ENCODE measurements around the gene ADAM23. TPM values are rescaled to one million over a fixed set of nuclear protein-coding genes. Genes with fewer than 3 reads are reported as not detected.

ADAM23 gene
- total RNA-seq, 4 donors from 2014 or later, result 0.24 to 1.8 (median 0.52) TPM

DNA sequence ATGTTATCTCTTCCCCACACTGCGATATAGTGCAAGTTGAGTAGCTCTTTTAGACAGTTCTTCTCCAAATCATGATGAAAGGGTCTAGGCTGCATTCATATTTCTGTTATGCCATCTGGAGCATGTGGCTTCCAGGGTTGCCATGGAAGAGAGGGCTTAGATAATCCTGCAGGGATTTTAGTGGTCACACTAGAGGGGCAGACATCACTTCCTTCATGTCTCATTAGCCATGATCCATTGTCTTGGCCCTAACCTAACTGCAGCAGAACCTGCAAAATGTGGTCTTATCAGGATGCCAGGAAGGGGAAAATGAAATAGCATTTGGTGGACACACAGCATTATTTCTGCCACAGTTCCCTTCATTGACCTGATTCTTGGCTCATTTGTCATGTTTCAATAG lies 83.1 kb downstream of the ADAM23 start:
- 83% methylated on average over 1 of the region's 1 CpG for WGBS
- no peak for TF ChIP-seq POLR2AphosphoS5 (IDR thresholded peaks at IDR 0.05)
- TF ChIP-seq POLR2A (IDR thresholded peaks at IDR 0.05), result no peak
- no peak for TF ChIP-seq EP300 (IDR thresholded peaks at IDR 0.05)
- TF ChIP-seq, protein P1, sequence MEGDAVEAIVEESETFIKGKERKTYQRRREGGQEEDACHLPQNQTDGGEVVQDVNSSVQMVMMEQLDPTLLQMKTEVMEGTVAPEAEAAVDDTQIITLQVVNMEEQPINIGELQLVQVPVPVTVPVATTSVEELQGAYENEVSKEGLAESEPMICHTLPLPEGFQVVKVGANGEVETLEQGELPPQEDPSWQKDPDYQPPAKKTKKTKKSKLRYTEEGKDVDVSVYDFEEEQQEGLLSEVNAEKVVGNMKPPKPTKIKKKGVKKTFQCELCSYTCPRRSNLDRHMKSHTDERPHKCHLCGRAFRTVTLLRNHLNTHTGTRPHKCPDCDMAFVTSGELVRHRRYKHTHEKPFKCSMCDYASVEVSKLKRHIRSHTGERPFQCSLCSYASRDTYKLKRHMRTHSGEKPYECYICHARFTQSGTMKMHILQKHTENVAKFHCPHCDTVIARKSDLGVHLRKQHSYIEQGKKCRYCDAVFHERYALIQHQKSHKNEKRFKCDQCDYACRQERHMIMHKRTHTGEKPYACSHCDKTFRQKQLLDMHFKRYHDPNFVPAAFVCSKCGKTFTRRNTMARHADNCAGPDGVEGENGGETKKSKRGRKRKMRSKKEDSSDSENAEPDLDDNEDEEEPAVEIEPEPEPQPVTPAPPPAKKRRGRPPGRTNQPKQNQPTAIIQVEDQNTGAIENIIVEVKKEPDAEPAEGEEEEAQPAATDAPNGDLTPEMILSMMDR (IDR thresholded peaks at IDR 0.05), result no peak
- Histone ChIP-seq H3K4me1 (no peaks in the 10 kb centered on the region), H3K27ac (no peak overlapping the region), H3K36me3 (no peaks in the 10 kb centered on the region), H3K9me3 (no peaks in the 10 kb centered on the region), H3K4me3 (no peak overlapping the region), H3K27me3 (no peaks in the 10 kb centered on the region)
- no peak for DNase-seq (ENCODE audit: low spot score in 2 of 2)

DNA sequence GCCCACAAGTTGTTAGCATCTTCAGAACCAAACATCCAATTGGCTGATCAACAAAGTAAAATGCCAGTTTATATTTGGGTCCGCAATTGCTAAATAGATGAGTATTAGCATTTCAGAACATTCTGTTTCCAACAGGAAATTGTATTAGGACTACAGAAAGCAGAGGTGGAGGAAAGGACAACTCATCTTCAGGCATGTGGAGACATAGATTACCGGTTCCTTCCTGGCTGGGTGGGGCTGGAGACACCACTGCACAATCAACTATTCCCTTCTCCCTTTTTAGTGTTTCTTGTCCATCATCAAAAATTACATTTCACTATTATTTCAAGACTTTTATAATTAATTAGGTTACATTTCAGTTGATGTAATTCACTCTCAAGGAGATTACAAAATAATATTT lies 83.8 kb downstream of the ADAM23 start:
- no peaks in the 10 kb centered on the region for H3K36me3 ChIP-seq
- no peaks in the 10 kb centered on the region for H3K27me3 ChIP-seq
- TF ChIP-seq, protein P1 (IDR thresholded peaks at IDR 0.05), result no peak
- TF ChIP-seq EP300 (IDR thresholded peaks at IDR 0.05) (no peak), POLR2A (IDR thresholded peaks at IDR 0.05) (no peak), POLR2AphosphoS5 (IDR thresholded peaks at IDR 0.05) (no peak)
- WGBS, result 64% methylated on average over 2 of the region's 2 CpGs
- H3K4me3 ChIP-seq, result no peak overlapping the region
- no peak overlapping the region for H3K27ac ChIP-seq
- no peak for DNase-seq (ENCODE audit: low spot score in 2 of 2)
- H3K4me1 ChIP-seq, result no peaks in the 10 kb centered on the region
- no peaks in the 10 kb centered on the region for H3K9me3 ChIP-seq

GRCh38 chr2:206530727-206531126 lies 87.4 kb downstream of the ADAM23 start:
- Histone ChIP-seq H3K27ac (no peak overlapping the region), H3K4me3 (no peak overlapping the region), H3K36me3 (no peaks in the 10 kb centered on the region), H3K9me3 (no peaks in the 10 kb centered on the region), H3K27me3 (no peaks in the 10 kb centered on the region), H3K4me1 (no peaks in the 10 kb centered on the region)
- 81% methylated on average over 11 of the region's 11 CpGs for WGBS
- TF ChIP-seq, protein P1 (IDR thresholded peaks at IDR 0.05), result no peak
- no peak for TF ChIP-seq EP300 (IDR thresholded peaks at IDR 0.05)
- no peak for TF ChIP-seq POLR2A (IDR thresholded peaks at IDR 0.05)
- no peak for TF ChIP-seq POLR2AphosphoS5 (IDR thresholded peaks at IDR 0.05)
- DNase-seq (ENCODE audit: low spot score in 2 of 2), result no peak

DNA sequence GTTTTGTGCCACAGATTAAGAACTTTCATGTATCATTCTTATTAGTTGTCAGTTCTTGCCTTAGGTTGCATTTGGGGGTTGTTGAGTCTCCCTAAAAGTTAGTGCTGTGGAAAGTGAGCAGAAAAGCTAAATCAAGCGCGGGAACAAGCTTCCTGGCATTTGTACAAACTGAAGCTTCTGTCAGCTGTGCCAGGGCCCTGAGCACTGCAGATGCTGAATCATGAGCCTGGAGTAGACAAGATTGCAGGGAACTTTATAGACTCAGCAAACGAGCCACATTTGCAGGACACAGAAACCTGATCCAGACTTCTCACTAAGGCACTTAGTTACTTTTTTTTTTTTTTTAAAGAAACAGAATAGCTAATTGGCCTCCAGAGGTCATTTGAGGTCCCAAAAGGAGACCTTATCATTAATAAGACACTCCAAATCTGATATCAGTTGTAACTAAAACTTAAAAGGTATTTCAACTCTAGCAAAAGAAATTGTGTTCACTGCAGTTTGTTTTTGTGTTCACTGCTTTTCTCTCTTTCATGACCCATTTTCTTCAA lies 88.7 kb downstream of the ADAM23 start:
- Histone ChIP-seq H3K36me3 (no peaks in the 10 kb centered on the region), H3K27me3 (no peaks in the 10 kb centered on the region), H3K4me1 (no peaks in the 10 kb centered on the region), H3K9me3 (no peaks in the 10 kb centered on the region), H3K4me3 (no peak overlapping the region), H3K27ac (no peak overlapping the region)
- 24% methylated on average over 3 of the region's 3 CpGs for WGBS
- DNase-seq (ENCODE audit: low spot score in 2 of 2), result no peak
- TF ChIP-seq, protein P1 (IDR thresholded peaks at IDR 0.05), result no peak
- TF ChIP-seq POLR2A (IDR thresholded peaks at IDR 0.05) (no peak), EP300 (IDR thresholded peaks at IDR 0.05) (no peak), POLR2AphosphoS5 (IDR thresholded peaks at IDR 0.05) (no peak)

DNA sequence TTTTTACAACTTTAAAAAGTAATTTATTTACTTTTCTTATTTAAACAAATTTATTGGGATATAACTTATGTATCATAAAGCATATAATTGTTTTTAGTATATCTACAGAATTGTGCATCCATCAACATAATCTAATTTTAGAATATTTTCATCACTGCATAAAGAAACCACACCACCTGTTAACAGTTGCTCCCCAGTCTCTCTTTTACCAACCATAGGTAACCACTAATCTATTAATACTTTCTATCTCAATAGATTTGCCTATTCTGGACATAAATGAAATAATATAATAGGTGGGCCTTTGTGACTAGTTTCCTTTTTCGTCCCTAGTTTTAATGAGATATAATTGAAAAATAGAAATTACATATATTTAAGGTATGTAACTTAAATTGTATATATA lies 90.6 kb downstream of the ADAM23 start:
- DNase-seq (ENCODE audit: low spot score in 2 of 2), result no peak
- Histone ChIP-seq H3K9me3 (no peaks in the 10 kb centered on the region), H3K36me3 (no peaks in the 10 kb centered on the region), H3K4me1 (no peaks in the 10 kb centered on the region), H3K27ac (no peak overlapping the region), H3K27me3 (no peaks in the 10 kb centered on the region), H3K4me3 (no peak overlapping the region)
- TF ChIP-seq POLR2A (IDR thresholded peaks at IDR 0.05) (no peak), EP300 (IDR thresholded peaks at IDR 0.05) (no peak), POLR2AphosphoS5 (IDR thresholded peaks at IDR 0.05) (no peak)
- TF ChIP-seq, protein P1 (IDR thresholded peaks at IDR 0.05), result no peak
- WGBS, result 86% methylated on average over 1 of the region's 1 CpG
